ENCODE data around the gene ING4. TPM values are rescaled to one million over a fixed set of nuclear protein-coding genes. Genes with fewer than 3 reads are reported as not detected.

ING4 gene
- total and polyA plus RNA-seq, 2 of the 13 experiments (the other 11 are each of a cell fraction or from before 2014, with no cell fraction given), result 14.4 to 32.4 TPM

DNA sequence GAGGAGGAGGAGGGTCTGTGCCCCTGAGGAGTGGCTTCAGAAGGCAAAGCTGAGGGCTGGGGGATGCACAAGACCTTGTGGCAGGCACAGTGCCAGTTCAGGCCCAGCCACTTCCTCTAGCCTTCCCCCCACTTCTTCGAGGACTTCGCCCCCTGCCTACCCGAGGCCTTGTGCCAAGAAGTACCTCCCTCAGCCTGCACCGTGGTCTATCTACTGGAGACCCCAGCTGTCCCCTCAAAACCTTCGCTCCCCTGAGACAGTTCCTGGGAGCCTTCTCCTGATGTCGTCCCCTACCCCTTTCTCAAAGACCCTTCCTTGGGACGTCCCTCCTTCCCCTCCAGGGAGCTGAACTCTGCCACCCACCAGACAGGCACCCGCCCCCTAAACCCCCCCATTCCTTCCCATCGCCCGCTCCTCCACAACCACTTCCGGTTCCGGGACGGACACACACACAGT, 25.7 kb upstream of the ING4 start:
- H2AFZ ChIP-seq (ENCODE audit: low read length), result no peak overlapping the region
- no TSS peak for BruUV-seq (replicated peaks)
- H4K20me1 ChIP-seq (ENCODE audit: insufficient read depth, low read length), result peaks cover 8% of the 10 kb centered on the region
- H3K4me2 ChIP-seq (ENCODE audit: low read depth, low read length), result peak overlapping the region; percentile 95
- H3K9ac ChIP-seq (ENCODE audit: insufficient read depth, low read depth, low read length), result peak overlapping the region; percentile 98
- no peaks in the 10 kb centered on the region; a peak in 2 of 5 replicates for H3K27me3 ChIP-seq (ENCODE audit: control insufficient read depth in 1 of 2, insufficient read depth in 2 of 2, low read length in 2 of 2)
- in situ Hi-C loops (cut with HindIII; ENCODE audit: extremely low pct_ligation_motif_present, low pct_unique_long_range_greater_than_20kb) (no loop called here), intact Hi-C loops (cut with micrococcal nuclease; ENCODE audit: unreplicated experiment) (loop anchor here (2.0 to 5.0 kb wide), 4 partner anchors 36 to 131 kb away; partner anchors contain the start of genes COPS7A, IFFO1 and MLF2)
- peak; percentile 10 for ATAC-seq
- ChIA-PET CTCF (ENCODE audit: low intra/inter-chr PET ratio, low total read pairs) (no interaction called here), POLR2A (interaction anchor here (0.6 to 2.1 kb wide), 31 partner anchors 10 to 378 kb away, joined by 3 to 111 read pairs (median 5); partner anchors contain the start of genes C12orf57, CDCA3, COPS7A and GAPDH)
- peak; percentile 62 for FAIRE-seq
- 0% methylated on average over 10 of the region's 13 CpGs for WGBS (ENCODE audit: low lambda C conversion rate)
- peak overlapping the region; percentile 88 to 99 (median 89) for H3K4me3 ChIP-seq (replicated peaks in 1 of 3; ENCODE audit: insufficient read depth in 1 of 3, low read depth in 2 of 3, low read length in 3 of 3)
- peaks cover 0 to 3% of the 10 kb centered on the region in 2 experiments; a peak in 2 of 5 replicates for H3K36me3 ChIP-seq (replicated peaks in 1 of 2; ENCODE audit: control insufficient read depth in 1 of 2, insufficient read depth in 2 of 2, low read length in 2 of 2)
- H3K9me3 ChIP-seq (ENCODE audit: low read length), result no peaks in the 10 kb centered on the region
- peak overlapping the region; percentile 98 for H3K27ac ChIP-seq (ENCODE audit: extremely low read length, insufficient read depth, low read length)
- DNase-seq (ENCODE audit: low spot score), result no peak
- H3K79me2 ChIP-seq (ENCODE audit: insufficient read depth, low read length), result peaks cover 53% of the 10 kb centered on the region
- H3K4me1 ChIP-seq (ENCODE audit: insufficient read depth, low read length), result peaks cover 53% of the 10 kb centered on the region
- TF ChIP-seq ZNF441 (CRISPR knock-in tag; IDR thresholded peaks at IDR 0.05; ENCODE audit: borderline replicate concordance), result no peak
- TF ChIP-seq ZNF33A (CRISPR knock-in tag; IDR thresholded peaks at IDR 0.05; ENCODE audit: borderline replicate concordance), result no peak
- no peak for TF ChIP-seq ZNF570 (CRISPR knock-in tag; IDR thresholded peaks at IDR 0.05; ENCODE audit: borderline replicate concordance)
- TF ChIP-seq NCOR1 (IDR thresholded peaks at IDR 0.05; ENCODE audit: borderline replicate concordance, low read length), result 0 out of 2 replicates have a peak, but pooled peaks have one; percentile 13
- TF ChIP-seq JUNB (CRISPR knock-in tag; IDR thresholded peaks at IDR 0.05; ENCODE audit: borderline replicate concordance), result no peak
- TF ChIP-seq, protein P1, sequence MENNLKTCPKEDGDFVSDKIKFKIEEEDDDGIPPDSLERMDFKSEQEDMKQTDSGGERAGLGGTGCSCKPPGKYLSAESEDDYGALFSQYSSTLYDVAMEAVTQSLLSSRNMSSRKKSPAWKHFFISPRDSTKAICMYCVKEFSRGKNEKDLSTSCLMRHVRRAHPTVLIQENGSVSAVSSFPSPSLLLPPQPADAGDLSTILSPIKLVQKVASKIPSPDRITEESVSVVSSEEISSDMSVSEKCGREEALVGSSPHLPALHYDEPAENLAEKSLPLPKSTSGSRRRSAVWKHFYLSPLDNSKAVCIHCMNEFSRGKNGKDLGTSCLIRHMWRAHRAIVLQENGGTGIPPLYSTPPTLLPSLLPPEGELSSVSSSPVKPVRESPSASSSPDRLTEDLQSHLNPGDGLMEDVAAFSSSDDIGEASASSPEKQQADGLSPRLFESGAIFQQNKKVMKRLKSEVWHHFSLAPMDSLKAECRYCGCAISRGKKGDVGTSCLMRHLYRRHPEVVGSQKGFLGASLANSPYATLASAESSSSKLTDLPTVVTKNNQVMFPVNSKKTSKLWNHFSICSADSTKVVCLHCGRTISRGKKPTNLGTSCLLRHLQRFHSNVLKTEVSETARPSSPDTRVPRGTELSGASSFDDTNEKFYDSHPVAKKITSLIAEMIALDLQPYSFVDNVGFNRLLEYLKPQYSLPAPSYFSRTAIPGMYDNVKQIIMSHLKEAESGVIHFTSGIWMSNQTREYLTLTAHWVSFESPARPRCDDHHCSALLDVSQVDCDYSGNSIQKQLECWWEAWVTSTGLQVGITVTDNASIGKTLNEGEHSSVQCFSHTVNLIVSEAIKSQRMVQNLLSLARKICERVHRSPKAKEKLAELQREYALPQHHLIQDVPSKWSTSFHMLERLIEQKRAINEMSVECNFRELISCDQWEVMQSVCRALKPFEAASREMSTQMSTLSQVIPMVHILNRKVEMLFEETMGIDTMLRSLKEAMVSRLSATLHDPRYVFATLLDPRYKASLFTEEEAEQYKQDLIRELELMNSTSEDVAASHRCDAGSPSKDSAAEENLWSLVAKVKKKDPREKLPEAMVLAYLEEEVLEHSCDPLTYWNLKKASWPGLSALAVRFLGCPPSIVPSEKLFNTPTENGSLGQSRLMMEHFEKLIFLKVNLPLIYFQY (CRISPR knock-in tag; IDR thresholded peaks at IDR 0.05; ENCODE audit: borderline replicate concordance), result no peak
- no peak for TF ChIP-seq HDAC2 (CRISPR knock-in tag; IDR thresholded peaks at IDR 0.05)
- TF ChIP-seq, protein P2, sequence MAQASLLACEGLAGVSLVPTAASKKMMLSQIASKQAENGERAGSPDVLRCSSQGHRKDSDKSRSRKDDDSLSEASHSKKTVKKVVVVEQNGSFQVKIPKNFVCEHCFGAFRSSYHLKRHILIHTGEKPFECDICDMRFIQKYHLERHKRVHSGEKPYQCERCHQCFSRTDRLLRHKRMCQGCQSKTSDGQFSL (CRISPR knock-in tag; IDR thresholded peaks at IDR 0.05), result 0 out of 2 replicates have a peak, but pooled peaks have one; percentile 88
- no peak for TF ChIP-seq ZNF546 (CRISPR knock-in tag; conservative IDR thresholded peaks at IDR 0.05)
- TF ChIP-seq SMAD9 (CRISPR knock-in tag; IDR thresholded peaks at IDR 0.05), result no peak
- TF ChIP-seq CREB1 (IDR thresholded peaks at IDR 0.05), result 0 out of 2 replicates have a peak, but pooled peaks have one; percentile 29
- TF ChIP-seq CREB1 (CRISPR knock-in tag; IDR thresholded peaks at IDR 0.05), result no peak
- TF ChIP-seq, protein P3, sequence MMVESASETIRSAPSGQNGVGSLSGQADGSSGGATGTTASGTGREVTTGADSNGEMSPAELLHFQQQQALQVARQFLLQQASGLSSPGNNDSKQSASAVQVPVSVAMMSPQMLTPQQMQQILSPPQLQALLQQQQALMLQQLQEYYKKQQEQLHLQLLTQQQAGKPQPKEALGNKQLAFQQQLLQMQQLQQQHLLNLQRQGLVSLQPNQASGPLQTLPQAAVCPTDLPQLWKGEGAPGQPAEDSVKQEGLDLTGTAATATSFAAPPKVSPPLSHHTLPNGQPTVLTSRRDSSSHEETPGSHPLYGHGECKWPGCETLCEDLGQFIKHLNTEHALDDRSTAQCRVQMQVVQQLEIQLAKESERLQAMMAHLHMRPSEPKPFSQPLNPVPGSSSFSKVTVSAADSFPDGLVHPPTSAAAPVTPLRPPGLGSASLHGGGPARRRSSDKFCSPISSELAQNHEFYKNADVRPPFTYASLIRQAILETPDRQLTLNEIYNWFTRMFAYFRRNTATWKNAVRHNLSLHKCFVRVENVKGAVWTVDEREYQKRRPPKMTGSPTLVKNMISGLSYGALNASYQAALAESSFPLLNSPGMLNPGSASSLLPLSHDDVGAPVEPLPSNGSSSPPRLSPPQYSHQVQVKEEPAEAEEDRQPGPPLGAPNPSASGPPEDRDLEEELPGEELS (CRISPR knock-in tag; IDR thresholded peaks at IDR 0.05), result no peak
- peak; percentile 47; the same call in 1 of the 2 replicates for TF ChIP-seq HOXA3 (CRISPR knock-in tag; IDR thresholded peaks at IDR 0.05)
- no peak for TF ChIP-seq NFIB (CRISPR knock-in tag; IDR thresholded peaks at IDR 0.05; ENCODE audit: borderline replicate concordance)
- TF ChIP-seq ZNF616 (CRISPR knock-in tag; IDR thresholded peaks at IDR 0.05; ENCODE audit: low read depth), result 0 out of 2 replicates have a peak, but pooled peaks have one; percentile 51
- peak; percentile 16; the same call in 1 of the 2 replicates for TF ChIP-seq ZMYM4 (CRISPR knock-in tag; IDR thresholded peaks at IDR 0.05)
- TF ChIP-seq SNAI1 (CRISPR knock-in tag; IDR thresholded peaks at IDR 0.05; ENCODE audit: borderline replicate concordance), result 0 out of 2 replicates have a peak, but pooled peaks have one; percentile 33
